ENCODE measurements around the gene ZG16. TPM values are rescaled to one million over a fixed set of nuclear protein-coding genes. Genes with fewer than 3 reads are reported as not detected.

The ZG16 gene
- total RNA-seq, 1 experiment from 2014 or later: 0.26 TPM

DNA sequence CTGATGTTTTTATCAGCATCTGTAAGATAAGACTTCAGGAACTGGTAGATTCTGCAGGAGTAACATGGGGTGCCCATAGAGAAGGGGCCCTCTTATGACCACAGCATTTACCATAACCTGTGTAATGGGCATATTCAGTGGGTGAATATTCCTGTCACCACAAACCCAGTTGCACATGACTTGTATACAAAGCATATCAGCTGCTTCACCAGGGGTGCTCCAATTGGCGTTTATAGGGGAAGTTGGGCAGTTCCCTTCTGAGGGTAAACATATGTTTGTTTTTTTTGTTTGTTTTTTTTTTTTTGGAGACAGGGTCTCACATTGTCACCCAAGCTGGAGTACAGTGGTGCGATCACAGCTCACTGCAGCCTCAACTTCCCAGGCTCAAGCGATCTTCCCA, 11.5 kb upstream of the ZG16 start:
- DNase-seq: no peak
- Histone ChIP-seq H3K4me3 (no peak overlapping the region), H3K9me3 (ENCODE audit: insufficient read depth, low read depth) (no peaks in the 10 kb centered on the region), H3K4me1 (replicated peaks; ENCODE audit: insufficient read depth) (peaks cover 27% of the 10 kb centered on the region), H4K20me1 (ENCODE audit: insufficient read depth) (no peaks in the 10 kb centered on the region), H3K27me3 (ENCODE audit: insufficient read depth, low read depth) (no peaks in the 10 kb centered on the region), H3K36me3 (ENCODE audit: low read depth) (no peaks in the 10 kb centered on the region), H3K27ac (no peak overlapping the region), H2AFZ (no peak overlapping the region), H3K4me2 (no peak overlapping the region), H3K79me2 (ENCODE audit: low read depth) (no peaks in the 10 kb centered on the region), H3K9me2 (ENCODE audit: insufficient read depth) (no peaks in the 10 kb centered on the region), H3F3A (ENCODE audit: insufficient read depth, low read depth) (peaks cover 25% of the 10 kb centered on the region)
- TF ChIP-seq EZH2 (IDR thresholded peaks at IDR 0.05; ENCODE audit: low read depth): no peak
- TF ChIP-seq, protein P1, sequence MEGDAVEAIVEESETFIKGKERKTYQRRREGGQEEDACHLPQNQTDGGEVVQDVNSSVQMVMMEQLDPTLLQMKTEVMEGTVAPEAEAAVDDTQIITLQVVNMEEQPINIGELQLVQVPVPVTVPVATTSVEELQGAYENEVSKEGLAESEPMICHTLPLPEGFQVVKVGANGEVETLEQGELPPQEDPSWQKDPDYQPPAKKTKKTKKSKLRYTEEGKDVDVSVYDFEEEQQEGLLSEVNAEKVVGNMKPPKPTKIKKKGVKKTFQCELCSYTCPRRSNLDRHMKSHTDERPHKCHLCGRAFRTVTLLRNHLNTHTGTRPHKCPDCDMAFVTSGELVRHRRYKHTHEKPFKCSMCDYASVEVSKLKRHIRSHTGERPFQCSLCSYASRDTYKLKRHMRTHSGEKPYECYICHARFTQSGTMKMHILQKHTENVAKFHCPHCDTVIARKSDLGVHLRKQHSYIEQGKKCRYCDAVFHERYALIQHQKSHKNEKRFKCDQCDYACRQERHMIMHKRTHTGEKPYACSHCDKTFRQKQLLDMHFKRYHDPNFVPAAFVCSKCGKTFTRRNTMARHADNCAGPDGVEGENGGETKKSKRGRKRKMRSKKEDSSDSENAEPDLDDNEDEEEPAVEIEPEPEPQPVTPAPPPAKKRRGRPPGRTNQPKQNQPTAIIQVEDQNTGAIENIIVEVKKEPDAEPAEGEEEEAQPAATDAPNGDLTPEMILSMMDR (conservative IDR thresholded peaks at IDR 0.05): no peak
- CTCF ChIA-PET: no interaction called here
- POLR2A ChIA-PET (ENCODE audit: unreplicated experiment): no interaction called here
- intact Hi-C loops (cut with micrococcal nuclease; ENCODE audit: unreplicated experiment): no loop called here
- no TSS peak for BruUV-seq (replicated peaks)

DNA sequence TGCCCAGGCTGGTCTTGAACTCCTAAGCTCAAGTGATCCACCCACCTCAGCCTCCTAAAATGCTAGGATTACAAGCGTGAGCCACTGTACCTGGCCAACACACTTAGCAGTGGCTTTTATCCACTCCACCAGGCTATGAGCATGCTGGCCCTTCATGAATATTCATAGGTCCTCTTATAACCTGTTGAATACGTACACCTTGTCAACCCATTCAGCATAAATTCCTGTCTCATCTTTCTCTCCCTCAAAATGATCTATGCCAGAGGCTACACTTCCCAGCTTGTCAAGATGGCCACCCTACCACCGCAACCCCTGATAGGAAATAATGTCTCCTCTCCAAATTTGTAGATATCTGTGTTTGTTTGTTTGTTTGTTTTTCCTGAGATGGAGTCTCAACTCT, 11.0 kb upstream of the ZG16 start:
- intact Hi-C loops (cut with micrococcal nuclease; ENCODE audit: unreplicated experiment): no loop called here
- no TSS peak for BruUV-seq (replicated peaks)

DNA sequence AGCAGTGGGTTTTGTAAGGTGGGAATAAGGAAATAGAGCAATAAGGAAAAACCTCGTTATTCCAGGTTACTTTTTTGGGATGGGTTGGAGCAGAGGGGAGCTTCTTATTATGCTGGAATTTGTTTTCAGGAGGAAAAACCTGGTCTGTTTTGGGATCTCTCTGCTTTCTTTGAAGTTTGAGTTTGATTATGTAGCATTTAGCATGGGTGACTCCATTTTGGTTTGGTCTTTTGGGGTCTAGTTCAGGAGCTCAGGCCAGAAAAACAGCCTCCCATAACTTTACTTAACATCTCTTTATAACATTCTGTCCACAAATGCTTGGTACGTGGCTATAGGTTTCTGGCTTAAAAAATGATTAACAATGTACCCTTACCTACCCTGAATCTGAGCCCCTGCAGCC, 8.5 kb upstream of the ZG16 start:
- Histone ChIP-seq H3K4me1 (replicated peaks; ENCODE audit: insufficient read depth) (peaks cover 28% of the 10 kb centered on the region), H3K9me3 (ENCODE audit: insufficient read depth, low read depth) (no peaks in the 10 kb centered on the region), H3K27ac (no peak overlapping the region), H3F3A (ENCODE audit: insufficient read depth, low read depth) (peaks cover 20% of the 10 kb centered on the region), H3K4me2 (no peak overlapping the region), H3K27me3 (ENCODE audit: insufficient read depth, low read depth) (no peaks in the 10 kb centered on the region), H3K79me2 (ENCODE audit: low read depth) (no peaks in the 10 kb centered on the region), H3K4me3 (no peak overlapping the region), H3K36me3 (ENCODE audit: low read depth) (no peaks in the 10 kb centered on the region), H4K20me1 (ENCODE audit: insufficient read depth) (no peaks in the 10 kb centered on the region), H3K9me2 (ENCODE audit: insufficient read depth) (no peaks in the 10 kb centered on the region), H2AFZ (no peak overlapping the region)
- BruUV-seq (replicated peaks): no TSS peak
- DNase-seq: no peak
- TF ChIP-seq, protein P1 (conservative IDR thresholded peaks at IDR 0.05): no peak
- TF ChIP-seq EZH2 (IDR thresholded peaks at IDR 0.05; ENCODE audit: low read depth): no peak
- intact Hi-C loops (cut with micrococcal nuclease; ENCODE audit: unreplicated experiment): no loop called here
- ChIA-PET POLR2A (ENCODE audit: unreplicated experiment) (no interaction called here), CTCF (no interaction called here)

More for the DNA sequence above, 11.0 kb upstream of the ZG16 start:
- Histone ChIP-seq H3K36me3 (ENCODE audit: low read depth) (no peaks in the 10 kb centered on the region), H4K20me1 (ENCODE audit: insufficient read depth) (no peaks in the 10 kb centered on the region), H2AFZ (no peak overlapping the region), H3K4me2 (no peak overlapping the region), H3K4me1 (replicated peaks; ENCODE audit: insufficient read depth) (peaks cover 29% of the 10 kb centered on the region), H3F3A (ENCODE audit: insufficient read depth, low read depth) (peaks cover 25% of the 10 kb centered on the region), H3K4me3 (no peak overlapping the region), H3K9me2 (ENCODE audit: insufficient read depth) (no peaks in the 10 kb centered on the region), H3K27me3 (ENCODE audit: insufficient read depth, low read depth) (no peaks in the 10 kb centered on the region), H3K9me3 (ENCODE audit: insufficient read depth, low read depth) (no peaks in the 10 kb centered on the region), H3K27ac (no peak overlapping the region), H3K79me2 (ENCODE audit: low read depth) (no peaks in the 10 kb centered on the region)
- TF ChIP-seq, protein P1 (conservative IDR thresholded peaks at IDR 0.05): no peak
- no peak for TF ChIP-seq EZH2 (IDR thresholded peaks at IDR 0.05; ENCODE audit: low read depth)
- ChIA-PET CTCF (no interaction called here), POLR2A (ENCODE audit: unreplicated experiment) (no interaction called here)
- DNase-seq: no peak
